K562 (cell line): ENCODE measurements around the gene HBQ1. TPM values are rescaled to one million over a fixed set of nuclear protein-coding genes. Genes with fewer than 3 reads are reported as not detected.

ENCODE experiments used
- ATAC-seq: fragments of 200-7000 bp; cut with Tn5 transposase; 3 replicates; pipeline ENCODE4 v1.9.1; 2020; ENCODE audit warnings: moderate library complexity
- BruUV-seq: library from RNA; stranded (reverse); fragments of 400-500 nt; replicated peaks from 2 replicates; lab custom pipeline; 2021; lab: Mats Ljungman, UMichigan
- CTCF ChIA-PET: fragments of 300-600 bp; formaldehyde crosslinking; extraction: SDS; loops from one replicate; lab custom pipeline; 2021; ENCODE audit warnings: low intra/inter-chr PET ratio; lab: Yijun Ruan, JAX
- POLR2A ChIA-PET: fragments of 300-600, 350-650 bp; sonication (Branson Sonifier 250); formaldehyde crosslinking; extraction: SDS; loops from one replicate; lab custom pipeline; 2021; ENCODE audit warnings: antibody characterized with exemption, inconsistent platforms; lab: Yijun Ruan, JAX
- DNase-seq, 4 experiments: peaks; one replicate each; pipeline versions ENCODE4 v3.0.0 to v3.0.0-alpha.2; 2011 to 2018; ENCODE audit warnings: low spot score in 3 of 4, mixed read lengths in 3 of 4; ENCODE audit errors: extremely low read depth in 1 of 4
- FAIRE-seq: peaks from 2 replicates; lab custom pipeline; 2011; peaks lifted over from hg19 to GRCh38; lab: Jason Lieb, UNC
- H2AFZ ChIP-seq: 2 replicates; pipeline ENCODE4 v1.6.0; 2011; ENCODE audit warnings: low read depth, low read length, control low read depth, inconsistent platforms
- H3K27ac ChIP-seq: fragments of 200-600 bp; 3 replicates; pipeline ENCODE4 v1.8.0; 2011; ENCODE audit warnings: low read depth, mild to moderate bottlenecking, control low read depth, inconsistent platforms, low read length, moderate library complexity, mixed read lengths; ENCODE audit errors: extremely low read depth
- H3K27me3 ChIP-seq, 2 experiments: fragments of 300-600 bp in 1 of 2; 2 replicates in 1 of 2; 3 replicates in 1 of 2; pipeline versions ENCODE4 v1.6.0 to v1.8.0; 2011; ENCODE audit warnings: inconsistent platforms in 2 of 2, low read length in 2 of 2, mild to moderate bottlenecking in 1 of 2, mixed read lengths in 1 of 2, moderate library complexity in 1 of 2; ENCODE audit not compliant: control insufficient read depth in 2 of 2, insufficient read depth in 2 of 2
- H3K36me3 ChIP-seq: fragments of 300-600 bp; 3 replicates; pipeline ENCODE4 v1.8.0; 2011; ENCODE audit warnings: mild to moderate bottlenecking, low read length, inconsistent platforms; ENCODE audit not compliant: control insufficient read depth, insufficient read depth
- H3K4me1 ChIP-seq, 2 experiments: fragments of 200-600 bp in 1 of 2; replicated peaks in 1 of 2; 2 replicates in 1 of 2; 3 replicates in 1 of 2; pipeline versions ENCODE4 v1.5.1 to v1.8.0; 2011; ENCODE audit warnings: inconsistent platforms in 2 of 2, low read length in 2 of 2, mild to moderate bottlenecking in 1 of 2, mixed read lengths in 1 of 2, moderate library complexity in 1 of 2; ENCODE audit not compliant: control insufficient read depth in 2 of 2, insufficient read depth in 2 of 2
- H3K4me2 ChIP-seq: 2 replicates; pipeline ENCODE4 v1.6.1; 2011; ENCODE audit warnings: low read length, control low read depth, inconsistent platforms, mixed read lengths; ENCODE audit not compliant: insufficient read depth
- H3K4me3 ChIP-seq: fragments of 200-600 bp; sonication (generic), shearing (Covaris generic); 2 replicates; pipeline ENCODE4 v1.5.1; 2016; ENCODE audit warnings: control low read depth, inconsistent platforms
- H3K79me2 ChIP-seq: fragments of 200-600 bp; 3 replicates; pipeline ENCODE4 v1.8.0; 2011; ENCODE audit warnings: low read length, inconsistent platforms; ENCODE audit not compliant: control insufficient read depth, insufficient read depth
- H3K9ac ChIP-seq, 2 experiments: 2 replicates each; pipeline versions ENCODE4 v1.6.0 to v1.6.1; 2011; ENCODE audit warnings: low read depth in 2 of 2, low read length in 2 of 2, control low read depth in 1 of 2, inconsistent platforms in 1 of 2, mild to moderate bottlenecking in 1 of 2, mixed read lengths in 1 of 2; ENCODE audit not compliant: insufficient read depth in 1 of 2
- H3K9me1 ChIP-seq: one replicate; pipeline ENCODE4 v1.6.0; 2011; ENCODE audit warnings: inconsistent platforms, mild to moderate bottlenecking, low read length, moderate library complexity; ENCODE audit not compliant: control insufficient read depth, insufficient read depth
- H3K9me3 ChIP-seq: replicated peaks from 2 replicates; pipeline ENCODE4 v1.5.1; 2011; ENCODE audit warnings: low read depth, low read length, inconsistent platforms; ENCODE audit not compliant: control insufficient read depth, insufficient read depth
- H4K20me1 ChIP-seq: replicated peaks from 2 replicates; pipeline ENCODE4 v1.6.1; 2011; ENCODE audit warnings: low read length, inconsistent platforms, mixed read lengths; ENCODE audit not compliant: control insufficient read depth, insufficient read depth
- HMGXB4 ChIP-seq: sonication (generic); formaldehyde crosslinking; IDR thresholded peaks from 2 replicates; pipeline ENCODE4 v1.8.1; 2023; ENCODE audit warnings: mild to moderate bottlenecking, missing genetic modification reagents
- HNRNPLL ChIP-seq: fragments of 200-400 bp; formaldehyde crosslinking; IDR thresholded peaks from 2 replicates; pipeline ENCODE4 v1.6.1; 2017; ENCODE audit warnings: low read length, low read depth, mild to moderate bottlenecking; ENCODE audit not compliant: poor library complexity, severe bottlenecking
- KLF13 ChIP-seq: fragments of 450-650 bp; IDR thresholded peaks from 2 replicates; pipeline ENCODE4 v1.6.1; 2016; ENCODE audit warnings: missing genetic modification characterization, low read depth, mild to moderate bottlenecking, missing compliant biosample characterization, moderate library complexity, borderline replicate concordance
- MBD1 ChIP-seq: fragments of 250-450 bp; sonication (Bioruptor Pico); IDR thresholded peaks from 2 replicates; pipeline ENCODE4 v1.8.0; 2022; ENCODE audit warnings: inconsistent platforms
- MCM7 ChIP-seq, 2 experiments: fragments of 450-650 bp; IDR thresholded peaks; 2 replicates each; pipeline ENCODE4 v1.6.1; 2016 to 2018
- NR2C1 ChIP-seq, 2 experiments: fragments of 450-650 bp; IDR thresholded peaks; 2 replicates each; pipeline ENCODE4 v1.6.1; 2017; ENCODE audit warnings: mild to moderate bottlenecking in 2 of 2, antibody characterized with exemption in 1 of 2, inconsistent platforms in 1 of 2, missing compliant biosample characterization in 1 of 2, missing genetic modification characterization in 1 of 2
- TSHZ1 ChIP-seq: fragments of 250-450 bp; sonication (Bioruptor Pico); IDR thresholded peaks from 2 replicates; pipeline ENCODE4 v1.4.0; 2020; ENCODE audit warnings: mild to moderate bottlenecking, moderate library complexity
- ZNF121 ChIP-seq: sonication (generic); formaldehyde crosslinking; conservative IDR thresholded peaks from 2 replicates; pipeline ENCODE4 v1.8.0; 2022; ENCODE audit warnings: missing genetic modification reagents
- ZNF699 ChIP-seq: fragments of 250-450 bp; sonication (Bioruptor Pico); IDR thresholded peaks from 2 replicates; pipeline ENCODE4 v1.8.0; 2021; ENCODE audit warnings: mild to moderate bottlenecking, moderate library complexity; ENCODE audit not compliant: insufficient replicate concordance
- WGBS: fragments of 100-300 bp; shearing (Covaris generic); methylation state at CpG from one replicate; pipeline ENCODE4 v1.1.6; 2016; ENCODE audit warnings: low coverage, mixed read lengths; ENCODE audit not compliant: insufficient coverage; ENCODE audit errors: missing lambda C conversion rate; 5-methylcytosine and 5-hydroxymethylcytosine counted together
- in situ Hi-C: fragments of 300-500 bp; cut with MboI; formaldehyde crosslinking; loops from 4 replicates; pipeline ENCODE4 v1.15.0; 2018; ENCODE audit warnings: inconsistent platforms, mixed read lengths
- intact Hi-C: fragments of 100-400 bp; cut with micrococcal nuclease; formaldehyde crosslinking; loops from 2 replicates; pipeline ENCODE4 v1.14.2; 2022
- polyA plus RNA-seq, 8 experiments: library from polyadenylated mRNA; depleted of rRNA in 4 of 8; stranded (reverse) in 5 of 8; unstranded in 3 of 8; fragments of >200 nt; fragmentation: Nextera tagmentation in 2 of 8; fragmentation: Illumina TruSeq in 1 of 8; extraction: Ambion mirVana in 2 of 8; extraction: Trizol in 1 of 8; gene quantifications; 2 replicates each; pipeline versions ENCODE4 v1.2.1 to v1.2.3, GENCODE V29; 2011 to 2014; ENCODE audit warnings: inconsistent platforms in 1 of 8, missing spikeins in 1 of 8
- total RNA-seq, 7 experiments: library from RNA; depleted of rRNA in 6 of 7; stranded (reverse); fragments of >200 nt in 6 of 7; fragmentation: Illumina TruSeq in 2 of 7; extraction: Trizol in 2 of 7; gene quantifications; 2 replicates each; pipeline versions ENCODE4 v1.2.1 to v1.2.3, GENCODE V29; 2011 to 2021; ENCODE audit warnings: low replicate concordance in 1 of 7

HBQ1 gene
- total and polyA plus RNA-seq, 9 of the 15 experiments (the other 6 are each of a cell fraction or from before 2014, with no cell fraction given) = 2.3 to 190 (median 19.8) TPM

DNA sequence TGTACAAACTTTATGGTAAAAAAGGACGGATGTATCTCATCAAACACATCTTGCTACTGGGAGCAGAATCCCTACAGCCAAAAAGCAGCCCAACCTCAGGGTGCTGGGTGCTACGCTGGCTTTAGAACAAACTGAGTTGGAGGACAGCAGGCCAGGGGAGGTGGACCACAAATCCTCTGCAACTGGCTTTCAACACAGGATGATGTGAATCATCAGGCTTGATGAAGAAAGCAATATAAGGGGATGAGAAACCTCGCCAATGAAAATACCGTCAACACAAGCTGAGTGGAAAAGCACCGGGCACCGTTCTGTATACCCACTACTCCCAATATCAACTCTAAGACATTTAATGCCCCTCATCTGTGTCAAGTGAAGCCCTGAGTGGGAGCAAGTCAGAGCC, 14.3 kb downstream of the HBQ1 start:
- Histone ChIP-seq H3K4me3 (no peak overlapping the region), H3K27me3 (no peaks in the 10 kb centered on the region), H3K27ac (no peak overlapping the region), H3K4me2 (no peak overlapping the region), H3K9me3 (no peaks in the 10 kb centered on the region), H4K20me1 (no peaks in the 10 kb centered on the region), H3K9me1 (no peaks in the 10 kb centered on the region), H3K36me3 (peaks cover 96% of the 10 kb centered on the region), H2AFZ (no peak overlapping the region), H3K9ac (no peak overlapping the region), H3K79me2 (no peaks in the 10 kb centered on the region; the same call in 2 of the 3 replicates), H3K4me1 (peaks cover 0 to 4% of the 10 kb centered on the region in 2 experiments; a peak in 2 of 5 replicates)
- FAIRE-seq (no peak), DNase-seq (no peak), ATAC-seq (no peak)
- WGBS = 87% methylated on average over 6 of the region's 6 CpGs
- no peak for TF ChIP-seq KLF13 (tag)
- TF ChIP-seq HNRNPLL = no peak
- no peak for TF ChIP-seq ZNF699 (CRISPR knock-in tag)
- no peak for TF ChIP-seq ZNF121 (CRISPR knock-in tag)
- TF ChIP-seq TSHZ1 (CRISPR knock-in tag) = no peak
- TF ChIP-seq HMGXB4 (CRISPR knock-in tag) = no peak
- TF ChIP-seq NR2C1 (IDR thresholded peaks at IDR 0.05) = no peak
- no peak for TF ChIP-seq NR2C1 (tag; IDR thresholded peaks at IDR 0.05)
- TF ChIP-seq MBD1 (CRISPR knock-in tag) = no peak
- TF ChIP-seq MCM7 (IDR thresholded peaks at IDR 0.05) = no peak
- intact Hi-C loops = no loop called here
- POLR2A ChIA-PET = interaction anchor here (1.1 to 2.1 kb wide), 2 partner anchors 11 to 12 kb away, joined by 5 to 6 read pairs; no protein-coding TSS in a partner anchor
- BruUV-seq = no TSS peak
- CTCF ChIA-PET = no interaction called here
- in situ Hi-C loops = no loop called here
